ENCODE results near the gene HERPUD2. TPM values are rescaled to one million over a fixed set of nuclear protein-coding genes. Genes with fewer than 3 reads are reported as not detected.
A peak's percentile ranks its signal among the peaks of the same experiment; 100 is the strongest.

Gene HERPUD2
- total and polyA plus RNA-seq, 2 experiments from 2014 or later, result 21.7 to 43.9 TPM

GRCh38 chr7:35648367-35648766 is 46.6 kb downstream of the HERPUD2 start:
- Histone ChIP-seq H3K4me3 (no peak overlapping the region), H3K27ac (peak overlapping the region; percentile 92), H3K27me3 (no peaks in the 10 kb centered on the region), H3K9me3 (ENCODE audit: low read depth) (no peaks in the 10 kb centered on the region), H3K36me3 (no peaks in the 10 kb centered on the region), H3K4me1 (ENCODE audit: low read depth) (peaks cover 38% of the 10 kb centered on the region)
- DNase-seq (ENCODE audit: low read depth in 1 of 2, low spot score in 1 of 2), result no peak
- no peak for TF ChIP-seq CTCF (IDR thresholded peaks at IDR 0.05; ENCODE audit: low read depth, low read length)

- peak overlapping the region; percentile 92 for H3K27ac ChIP-seq
Observed at GRCh38 chr7:35647171-35647574, 47.8 kb downstream of the HERPUD2 start.

GRCh38 chr7:35646289-35647023 is 48.5 kb downstream of the HERPUD2 start:
- peaks cover 38% of the 10 kb centered on the region for H3K4me1 ChIP-seq (ENCODE audit: low read depth)
- H3K9me3 ChIP-seq (ENCODE audit: low read depth), result no peaks in the 10 kb centered on the region
- DNase-seq (ENCODE audit: low read depth in 1 of 2, low spot score in 1 of 2), result peak in 1 of 2 donors; percentile 48
- peak overlapping the region; percentile 92 for H3K27ac ChIP-seq
- H3K4me3 ChIP-seq, result no peak overlapping the region
- H3K36me3 ChIP-seq, result no peaks in the 10 kb centered on the region
- no peaks in the 10 kb centered on the region for H3K27me3 ChIP-seq
- no peak for TF ChIP-seq CTCF (IDR thresholded peaks at IDR 0.05; ENCODE audit: low read depth, low read length)

More at GRCh38 chr7:35647171-35647574, 47.8 kb downstream of the HERPUD2 start:
- no peak for TF ChIP-seq CTCF (IDR thresholded peaks at IDR 0.05; ENCODE audit: low read depth, low read length)
- DNase-seq (ENCODE audit: low read depth in 1 of 2, low spot score in 1 of 2), result peak; percentile 38 to 69
- Histone ChIP-seq H3K4me3 (no peak overlapping the region), H3K36me3 (no peaks in the 10 kb centered on the region), H3K9me3 (ENCODE audit: low read depth) (no peaks in the 10 kb centered on the region), H3K4me1 (ENCODE audit: low read depth) (peaks cover 38% of the 10 kb centered on the region), H3K27me3 (no peaks in the 10 kb centered on the region)

- peak overlapping the region; percentile 92 for H3K27ac ChIP-seq
- no peak for DNase-seq (ENCODE audit: low read depth in 1 of 2, low spot score in 1 of 2)
Observed at GRCh38 chr7:35645691-35646090, 49.2 kb downstream of the HERPUD2 start.

More at GRCh38 chr7:35645691-35646090, 49.2 kb downstream of the HERPUD2 start:
- Histone ChIP-seq H3K27me3 (no peaks in the 10 kb centered on the region), H3K4me3 (no peak overlapping the region), H3K4me1 (ENCODE audit: low read depth) (peaks cover 38% of the 10 kb centered on the region), H3K9me3 (ENCODE audit: low read depth) (no peaks in the 10 kb centered on the region), H3K36me3 (no peaks in the 10 kb centered on the region)
- no peak for TF ChIP-seq CTCF (IDR thresholded peaks at IDR 0.05; ENCODE audit: low read depth, low read length)
